Left lobe of liver (tissue), 2 donors: ENCODE data around the gene CBL. TPM values are rescaled to one million over a fixed set of nuclear protein-coding genes. Genes with fewer than 3 reads are reported as not detected.
"Not testable (repeated sequence)": the region's sequence is repeated elsewhere in the genome, so short reads cannot be mapped to it uniquely, and the experiment has no call there.

Experiments
- ATAC-seq: fragments of 200-7000 bp; cut with Tn5 transposase; one replicate; pipeline ENCODE4 v1.9.1; 2020; ENCODE audit warnings: mild to moderate bottlenecking, moderate library complexity
- DNase-seq: peaks from one replicate; pipeline ENCODE4 v3.0.0-alpha.2; 2020; ENCODE audit warnings: low spot score
- total RNA-seq: library from RNA; stranded (reverse); gene quantifications from one replicate; pipeline ENCODE4 v1.2.1, GENCODE V29; 2021
- donor health status: DM: no; HTN: no; CAD: no; lungs with moderate emphysema.
- donor health status: DM: no; HTN: yes; CAD: no.

The CBL gene
- total RNA-seq, 1 donor from 2014 or later = 3.2 TPM

DNA sequence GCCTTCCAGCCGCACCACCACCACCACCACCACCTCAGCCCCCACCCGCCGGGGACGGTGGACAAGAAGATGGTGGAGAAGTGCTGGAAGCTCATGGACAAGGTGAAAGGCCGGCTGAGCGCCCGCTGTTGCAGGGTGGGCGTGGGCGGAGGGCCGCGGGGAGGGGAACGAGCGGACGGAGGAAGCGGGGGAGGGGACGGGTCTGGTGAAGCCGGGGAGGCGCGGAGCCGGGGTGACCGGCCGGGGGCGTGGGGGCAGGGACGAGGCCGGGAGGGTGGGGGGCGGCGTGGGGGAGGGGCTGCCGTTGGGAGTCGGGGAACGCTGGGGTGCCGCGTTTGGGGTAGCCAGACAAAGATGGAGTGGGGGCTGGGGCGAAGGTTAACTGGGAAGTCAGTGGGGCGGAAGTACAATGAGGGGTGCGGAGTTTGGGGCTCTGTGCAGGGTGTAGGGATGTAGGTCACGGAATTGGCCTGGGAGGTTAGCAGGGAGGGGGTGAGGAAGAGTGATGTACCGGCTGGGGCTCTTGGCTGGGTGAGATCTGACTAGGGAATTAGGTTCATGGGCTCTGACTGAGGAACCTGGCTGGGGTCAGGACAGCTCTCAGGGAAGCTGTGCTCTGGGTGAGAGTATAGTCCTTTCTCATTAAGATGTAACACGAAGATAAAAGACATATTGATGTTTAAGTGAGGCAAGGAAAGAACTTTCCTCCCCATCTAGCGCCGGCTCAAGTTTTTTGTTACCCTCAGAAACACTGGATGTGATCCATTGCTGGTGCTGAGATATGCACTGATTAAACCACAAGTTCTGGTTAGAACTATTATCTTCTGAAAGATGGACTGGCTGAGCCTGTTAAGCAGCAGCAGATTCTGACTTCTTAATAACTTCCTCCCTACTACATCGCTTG lies 624 bp downstream of the CBL start:
- DNase-seq (peak; percentile 66), ATAC-seq (peak; percentile 15)

DNA sequence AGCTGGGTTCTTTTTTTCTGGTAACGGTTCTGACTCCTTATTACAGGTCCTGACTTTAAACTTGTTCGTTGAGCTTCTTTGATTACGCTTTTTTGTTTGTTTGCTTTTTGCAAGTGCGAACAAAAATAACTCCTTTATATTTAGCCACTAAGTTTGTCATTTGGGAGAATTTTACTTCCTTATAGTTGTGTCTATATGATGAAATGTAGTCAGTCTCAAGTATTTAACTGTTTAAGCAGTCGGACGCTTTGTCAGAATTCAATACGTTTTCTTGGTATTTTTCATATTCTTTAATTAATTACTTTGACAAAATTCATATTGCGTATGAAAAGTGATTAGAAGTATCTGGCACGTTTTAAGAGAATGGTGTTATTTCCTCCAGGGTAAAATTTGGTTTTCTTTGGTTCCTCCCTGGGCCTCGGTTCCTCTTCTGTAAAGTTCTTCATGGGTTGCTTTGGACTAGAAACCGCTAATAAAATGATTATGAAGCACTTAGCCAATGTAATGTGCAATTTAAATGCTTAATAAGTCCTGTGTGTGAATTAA lies 1.3 kb downstream of the CBL start:
- no peak for DNase-seq
- no peak for ATAC-seq

DNA sequence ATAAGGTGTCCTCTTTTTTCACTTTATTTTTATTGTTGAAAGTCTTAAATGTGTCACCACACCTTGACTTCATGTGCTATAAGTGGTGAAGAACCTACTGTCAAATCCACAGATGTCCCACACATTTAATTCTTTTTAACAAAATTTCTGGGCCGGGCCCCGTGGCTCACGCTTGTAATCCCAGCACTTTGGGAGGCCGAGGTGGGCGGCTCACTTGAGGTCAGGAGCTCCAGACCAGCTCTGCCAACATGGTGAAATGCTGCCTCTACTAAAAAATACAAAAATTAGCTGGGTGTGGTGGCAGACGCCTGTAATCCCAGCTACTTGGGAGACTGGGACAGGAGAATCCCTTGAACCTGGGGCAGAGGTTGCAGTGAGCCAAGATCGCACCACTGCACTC lies 3.0 kb downstream of the CBL start:
- DNase-seq = peak; percentile 11
- ATAC-seq = no peak

DNA sequence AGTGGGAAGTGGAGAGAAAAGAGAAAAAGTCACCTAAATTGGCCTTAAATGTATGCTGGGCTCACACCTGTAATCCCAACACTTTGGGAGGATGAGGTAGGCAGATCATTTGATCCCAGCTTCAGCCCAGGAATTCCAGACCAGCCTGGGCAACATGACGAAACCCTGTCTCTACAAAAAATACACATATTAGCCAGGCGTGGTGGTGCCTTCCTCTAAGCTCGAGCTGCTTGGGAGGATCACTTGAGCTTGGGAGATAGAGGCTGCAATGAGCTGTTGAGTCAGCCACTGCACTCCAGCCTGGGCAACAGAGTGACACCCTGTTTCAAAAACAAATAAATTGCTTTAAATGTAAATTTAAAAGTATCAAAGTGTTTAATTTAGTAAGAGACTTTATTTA lies 3.9 kb downstream of the CBL start:
- DNase-seq = peak; percentile 10

DNA sequence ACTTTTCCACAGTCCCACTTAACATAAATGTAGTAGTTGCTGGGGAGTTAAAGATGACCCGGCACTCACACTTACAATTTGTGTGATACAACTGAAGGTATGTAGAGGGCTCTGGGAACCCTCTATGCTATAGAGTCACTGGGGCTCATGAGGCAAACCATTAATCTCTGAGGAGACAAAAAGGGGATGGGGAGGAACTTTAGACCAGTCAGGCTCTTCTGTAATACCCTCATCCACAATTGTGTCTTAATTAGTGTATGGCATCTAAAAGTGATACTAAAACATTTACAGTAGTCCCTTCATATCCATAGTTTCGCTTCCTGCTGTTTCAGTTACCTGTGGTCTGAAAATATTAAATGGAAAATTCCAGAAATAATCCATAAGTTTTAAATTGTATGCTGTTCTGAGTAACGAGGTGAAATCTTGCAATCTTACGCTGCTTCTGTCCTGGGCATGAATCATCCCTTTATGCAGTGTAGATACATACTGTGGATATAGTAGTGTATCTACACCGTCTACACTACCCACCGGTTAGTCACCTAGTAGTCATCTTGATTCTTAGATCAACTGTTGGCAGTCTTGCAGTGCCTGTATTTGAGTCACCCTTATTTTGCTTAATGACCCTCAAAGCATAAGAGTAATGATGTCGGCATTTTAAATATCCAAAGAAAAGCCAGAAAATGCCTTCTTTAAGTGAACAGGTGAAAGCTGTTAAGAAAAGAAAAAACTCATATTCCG lies 12.2 kb downstream of the CBL start:
- DNase-seq = no peak
- ATAC-seq = no peak

More for the DNA sequence above, 3.9 kb downstream of the CBL start:
- ATAC-seq = no peak

DNA sequence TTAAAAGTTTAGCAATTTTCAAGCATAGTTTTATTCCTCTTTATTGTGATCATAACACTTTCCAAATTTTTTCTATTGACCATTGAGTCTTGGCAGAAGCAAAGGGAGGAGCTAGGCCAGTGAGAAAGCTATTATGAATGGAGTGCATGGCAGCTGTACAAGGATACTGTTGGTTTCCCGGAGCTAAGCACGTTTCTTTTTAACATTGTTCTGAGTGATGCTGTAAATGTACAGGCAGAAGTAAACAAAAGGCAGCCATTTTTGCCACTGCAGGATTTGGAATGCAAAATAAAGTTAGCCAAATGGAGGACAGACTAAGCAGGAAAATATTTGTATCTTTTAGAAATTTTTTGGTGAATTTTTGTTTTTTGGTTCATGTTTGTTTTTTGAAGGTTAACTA lies 16.2 kb downstream of the CBL start:
- DNase-seq = no peak
- no peak for ATAC-seq

DNA sequence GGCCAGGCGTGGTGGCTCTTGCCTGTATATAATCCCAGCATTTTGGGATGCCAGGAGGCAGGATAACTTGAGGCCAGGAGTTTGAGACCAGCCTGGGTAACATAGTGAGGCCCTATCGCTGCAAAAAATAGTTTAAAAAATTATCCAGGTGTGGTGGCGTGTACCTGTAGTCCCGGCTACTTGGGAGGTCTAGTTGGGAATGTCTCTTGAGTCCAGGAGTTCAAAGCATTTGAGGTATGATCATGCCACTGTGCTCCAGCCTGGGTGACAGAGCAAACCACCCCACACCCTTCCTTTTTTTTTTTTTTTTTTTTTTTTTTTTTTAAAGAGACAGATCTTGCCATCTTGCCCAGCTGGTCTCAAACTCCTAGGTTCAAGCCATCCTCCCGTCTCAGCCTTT lies 16.8 kb downstream of the CBL start:
- ATAC-seq (no peak), DNase-seq (no peak)

DNA sequence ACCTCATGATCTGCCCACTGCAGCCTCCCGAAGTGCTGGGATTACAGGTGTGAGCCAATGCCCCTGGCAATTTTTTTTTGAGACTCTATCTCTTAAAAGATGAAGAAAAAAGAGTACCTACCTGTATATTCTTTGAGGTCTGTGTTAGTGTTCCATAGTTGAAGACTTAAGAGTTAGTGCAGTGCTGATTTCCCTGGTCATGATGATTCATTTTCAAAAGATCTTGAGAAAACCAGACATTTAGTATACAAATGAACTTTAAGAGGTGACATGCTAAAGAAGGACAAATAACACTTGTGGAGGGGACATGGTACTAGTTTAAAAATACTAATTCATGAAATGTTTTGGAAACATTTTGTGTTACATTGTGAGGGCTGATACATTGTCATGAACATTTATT lies 17.7 kb downstream of the CBL start:
- DNase-seq (no peak), ATAC-seq (no peak)

DNA sequence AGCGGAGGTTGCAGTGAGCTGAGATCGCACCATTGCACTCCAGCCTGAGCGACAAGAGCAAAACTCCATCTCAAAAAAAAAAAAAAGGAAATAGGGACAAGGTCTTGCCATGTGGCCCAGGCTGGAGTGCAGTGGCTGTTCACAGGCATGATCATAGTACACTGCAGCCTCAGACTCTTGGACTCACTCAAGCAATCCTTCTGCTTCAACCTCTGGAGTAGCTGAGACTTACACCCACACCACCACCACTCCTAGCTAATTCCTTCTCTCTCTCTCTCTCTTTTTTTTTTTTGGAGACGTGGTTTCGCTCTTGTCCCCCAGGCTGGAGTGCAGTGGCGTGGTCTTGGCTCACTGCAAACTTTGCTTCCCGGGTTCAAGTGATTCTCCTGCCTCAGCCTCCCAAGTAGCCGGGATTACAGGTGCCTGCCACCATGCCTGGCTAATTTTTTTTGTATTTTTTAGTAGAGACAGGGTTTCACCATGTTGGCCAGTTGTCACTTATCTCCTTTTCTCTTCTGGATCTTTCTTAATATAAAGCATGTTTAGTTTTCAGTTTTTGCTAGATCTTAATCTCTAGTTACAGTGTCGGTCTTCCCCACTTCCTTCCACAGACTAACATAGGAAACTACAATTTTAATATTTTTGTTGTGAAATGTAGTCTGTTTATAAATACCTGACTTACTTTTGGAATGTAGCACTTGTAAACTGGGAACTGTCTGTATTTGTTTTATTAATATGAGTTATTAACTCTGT lies 22.6 kb downstream of the CBL start:
- not testable (repeated sequence) for DNase-seq
- peak; percentile 19 for ATAC-seq

DNA sequence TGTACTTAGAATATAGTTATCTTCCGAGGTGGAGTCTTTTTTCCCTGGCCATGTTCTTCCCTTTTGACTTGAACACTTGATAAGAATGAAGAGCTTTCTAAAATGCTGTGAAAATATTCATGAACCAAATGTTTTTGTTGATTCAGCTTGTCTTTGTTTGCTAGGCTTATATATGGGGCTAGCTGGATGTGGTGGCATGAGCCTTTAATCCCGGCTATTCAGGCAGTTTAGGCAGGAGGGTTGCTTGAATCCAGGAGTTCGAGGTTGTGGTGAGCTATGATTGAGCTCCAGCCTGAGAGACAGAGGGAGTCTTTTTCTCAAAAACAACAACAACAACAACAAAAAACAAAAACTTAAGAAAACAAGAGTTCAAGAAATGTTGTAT lies 23.1 kb downstream of the CBL start:
- DNase-seq (no peak), ATAC-seq (no peak)

DNA sequence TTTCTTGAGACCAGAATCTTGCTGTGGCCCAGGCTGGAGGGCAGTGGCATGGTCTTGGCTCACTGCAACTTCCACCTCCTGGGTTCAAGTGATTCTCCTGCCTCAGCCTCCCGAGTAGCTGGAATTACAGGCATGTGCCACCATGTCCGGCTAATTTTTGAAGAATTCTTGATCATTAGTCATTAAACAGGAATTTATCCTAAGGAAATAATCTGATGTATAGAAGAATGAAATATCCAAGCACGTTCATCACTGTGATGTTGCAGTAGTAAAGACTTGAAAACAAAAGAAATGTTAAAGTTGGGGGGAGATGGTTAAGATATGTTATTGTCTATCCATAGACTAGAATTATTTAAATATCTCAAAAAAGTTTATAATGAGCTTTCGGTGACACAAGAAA lies 23.6 kb downstream of the CBL start:
- ATAC-seq (no peak), DNase-seq (no peak)

DNA sequence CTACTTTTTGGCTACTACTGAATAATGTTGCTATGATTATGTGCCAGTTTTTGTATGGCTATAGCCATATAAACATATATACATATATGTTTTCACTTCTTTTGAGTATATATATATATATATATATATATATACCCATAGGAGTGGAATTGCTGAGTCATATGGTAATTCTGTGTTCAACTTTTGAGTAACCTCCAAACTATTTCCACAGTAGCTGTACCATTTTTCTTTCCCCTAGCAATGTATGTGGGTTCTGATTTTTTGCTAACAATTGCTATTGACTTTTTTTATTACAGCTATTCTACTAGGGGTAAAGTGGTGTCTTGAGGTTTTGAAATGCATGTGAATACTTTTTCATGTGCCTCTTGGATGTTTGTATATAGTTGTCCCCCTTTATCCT lies 30.4 kb downstream of the CBL start:
- no peak for ATAC-seq
- DNase-seq = no peak

DNA sequence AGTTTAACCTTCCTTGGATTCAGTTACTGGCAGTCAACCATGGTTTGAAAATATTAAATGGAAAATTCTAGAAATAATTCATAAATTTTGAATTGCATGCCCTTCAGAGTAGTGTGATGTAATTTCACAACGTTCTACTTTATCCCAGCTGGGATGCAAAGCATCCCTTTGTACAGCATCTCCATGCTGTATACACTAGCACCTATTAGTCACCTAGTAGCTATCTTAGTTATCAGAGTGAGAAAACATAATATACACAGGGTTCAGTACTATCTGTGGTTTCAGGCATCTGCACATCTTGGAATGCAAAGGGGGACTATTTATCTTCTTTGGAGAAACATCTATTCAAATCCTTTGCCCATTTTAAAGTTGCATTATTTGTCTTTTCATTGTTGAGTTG lies 30.8 kb downstream of the CBL start:
- DNase-seq = no peak
- no peak for ATAC-seq

DNA sequence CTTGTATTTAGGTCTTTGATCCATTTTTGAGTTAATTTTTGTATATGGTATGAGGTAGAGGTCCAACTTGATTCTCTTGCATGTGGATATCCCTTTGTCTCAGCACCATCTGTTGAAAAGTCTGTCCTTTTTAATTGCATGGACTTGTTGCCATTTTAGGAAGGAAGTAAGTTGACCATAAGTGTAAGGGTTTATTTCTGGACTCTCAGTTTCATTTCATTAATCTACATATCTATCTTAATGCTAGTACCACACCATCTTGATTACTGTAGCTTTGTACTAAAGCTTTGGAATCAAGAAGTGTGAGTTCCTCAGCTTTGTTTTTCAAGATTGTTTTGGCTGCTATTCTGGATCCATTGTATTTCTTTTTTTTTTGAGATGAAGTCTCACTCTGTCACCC lies 31.4 kb downstream of the CBL start:
- DNase-seq = no peak
- ATAC-seq = no peak

DNA sequence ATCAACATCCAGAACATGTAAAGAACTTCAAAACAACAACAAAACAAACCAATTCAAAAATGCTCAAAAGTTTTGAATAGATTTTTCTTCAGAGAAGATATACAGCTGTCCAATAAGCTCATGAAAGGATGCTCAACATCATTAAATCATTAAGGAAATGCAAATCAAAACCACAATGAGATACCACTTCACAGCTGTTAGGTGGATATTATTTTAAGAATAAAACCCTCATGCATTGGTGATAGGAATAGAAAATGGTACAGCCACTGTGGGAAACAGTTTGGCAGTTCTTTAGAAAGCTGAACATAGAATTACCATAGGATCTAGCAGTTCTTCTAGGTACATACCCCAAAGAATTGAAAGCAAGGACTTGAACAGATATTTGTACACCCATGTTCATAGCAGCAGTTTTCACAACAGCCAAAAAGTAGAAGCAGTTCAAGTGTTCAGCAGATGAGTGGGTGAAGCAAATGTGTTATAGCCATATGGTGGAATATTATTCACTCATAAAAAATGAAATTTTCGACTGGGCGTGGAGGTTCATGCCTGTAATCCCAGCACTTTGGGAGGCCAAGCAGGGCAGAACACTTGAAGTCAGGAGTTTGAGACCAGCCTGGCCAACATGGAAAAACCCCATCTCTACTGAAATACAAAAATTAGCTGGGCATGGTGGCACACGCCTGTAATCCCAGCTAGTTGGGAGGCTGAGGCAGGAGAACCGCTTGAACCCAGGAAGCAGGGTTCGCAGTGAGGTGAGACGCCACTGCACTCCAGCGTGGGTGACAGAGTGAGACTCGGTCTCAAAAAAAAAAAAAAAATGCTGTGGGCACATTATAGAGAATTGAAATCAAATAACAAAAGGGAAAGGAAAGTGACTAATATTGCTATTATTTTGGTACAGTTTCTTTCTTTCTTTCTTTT lies 42.9 kb downstream of the CBL start:
- no peak for DNase-seq
- ATAC-seq = no peak

DNA sequence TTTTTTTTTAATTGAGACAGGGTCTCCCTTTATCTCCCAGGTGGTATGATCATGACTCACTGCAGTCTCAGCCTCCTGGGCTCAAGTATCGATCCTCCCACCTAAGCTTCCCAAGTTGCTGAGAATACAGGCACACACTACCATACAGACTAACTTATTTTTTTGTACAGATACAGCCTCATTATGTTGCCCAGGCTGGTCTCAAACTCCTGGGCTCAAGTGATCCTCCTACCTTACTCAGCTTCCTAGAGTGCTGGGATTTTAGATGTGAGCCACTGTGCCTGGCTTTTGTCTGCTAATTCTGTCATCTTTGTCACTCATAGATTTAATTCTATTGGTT lies 43.5 kb downstream of the CBL start:
- DNase-seq = no peak
- ATAC-seq = no peak

DNA sequence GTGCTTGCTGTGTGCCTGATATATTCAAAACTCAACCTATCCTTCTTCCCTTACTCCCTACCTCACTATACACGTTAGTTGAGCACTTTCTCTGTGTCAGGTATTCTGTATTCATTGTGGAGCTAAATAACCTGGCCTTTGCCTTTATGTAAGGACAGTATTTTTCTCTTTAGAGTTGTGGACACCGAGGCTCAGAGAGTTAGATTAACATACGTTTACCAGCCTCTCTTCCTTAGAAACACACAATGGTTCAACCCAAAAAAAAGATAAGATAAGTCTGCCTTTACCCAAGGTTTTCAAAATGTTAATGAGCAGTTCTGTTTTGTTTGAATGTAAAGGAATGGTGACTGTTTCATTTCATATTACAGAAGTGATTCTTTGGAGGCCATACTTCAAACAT lies 45.0 kb downstream of the CBL start:
- ATAC-seq = no peak

DNA sequence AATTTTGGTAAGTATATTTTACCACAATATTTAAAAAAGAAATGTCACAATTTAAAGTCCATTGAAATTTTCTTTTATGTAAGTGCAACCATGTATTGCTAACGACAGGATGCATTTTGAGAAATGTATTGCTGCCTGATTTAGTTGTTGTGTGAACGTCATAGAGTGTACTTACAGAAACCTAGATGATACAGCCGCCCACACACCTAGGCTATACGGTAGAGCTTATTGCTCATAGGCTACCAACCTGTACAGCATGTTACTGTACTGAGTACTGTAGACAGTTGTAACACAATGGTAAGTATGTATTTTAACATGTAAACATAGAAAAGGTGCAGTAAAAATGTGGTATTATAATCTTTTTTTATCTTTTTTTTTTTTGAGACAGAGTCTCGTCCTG lies 48.1 kb downstream of the CBL start:
- no peak for DNase-seq
- ATAC-seq = no peak

More for the DNA sequence above, 45.0 kb downstream of the CBL start:
- DNase-seq = no peak

DNA sequence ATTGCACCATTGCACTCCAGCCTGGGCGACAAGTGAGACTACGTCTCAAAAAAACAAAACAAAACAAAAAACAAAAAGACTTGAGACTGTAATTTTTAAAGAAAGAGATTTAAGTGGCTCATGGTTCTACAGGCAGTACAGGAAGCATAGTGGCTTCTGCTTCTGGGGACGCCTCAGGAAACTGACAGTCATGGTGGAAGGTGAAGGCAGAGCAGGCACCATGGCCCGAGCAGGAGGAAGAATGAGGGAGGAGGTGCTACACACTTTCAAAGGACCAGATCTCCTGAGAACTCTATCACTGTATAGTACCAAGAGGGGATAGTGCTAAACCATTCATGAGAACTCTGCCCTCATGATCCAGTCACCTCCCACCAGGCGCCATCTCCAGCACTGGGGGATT lies 52.0 kb downstream of the CBL start:
- DNase-seq = no peak
- ATAC-seq = no peak

DNA sequence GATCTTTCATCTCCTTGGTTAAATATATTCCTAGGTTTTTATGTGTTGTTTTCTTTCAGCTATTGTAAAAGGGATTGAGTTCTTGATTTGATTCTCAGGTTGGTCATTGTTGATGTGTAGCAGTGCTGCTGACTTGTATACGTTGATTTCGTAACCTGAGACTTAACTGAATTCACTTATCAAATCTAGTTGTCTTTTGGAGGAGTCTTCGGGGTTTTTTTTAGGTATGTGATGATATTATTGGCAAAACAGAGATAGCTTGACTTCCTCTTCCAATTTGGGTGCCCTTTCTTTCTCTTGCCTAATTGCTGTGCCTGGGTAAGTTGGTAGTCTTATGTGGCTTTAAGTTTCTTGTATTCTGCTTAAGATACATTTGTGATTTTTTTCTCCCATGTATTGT lies 52.8 kb downstream of the CBL start:
- DNase-seq (no peak), ATAC-seq (no peak)
